Myocyte (in vitro differentiated cells): ENCODE measurements around the gene SYNDIG1. TPM values are rescaled to one million over a fixed set of nuclear protein-coding genes. Genes with fewer than 3 reads are reported as not detected.
"Not testable (repeated sequence)": the region's sequence is repeated elsewhere in the genome, so short reads cannot be mapped to it uniquely, and the experiment has no call there.

ENCODE experiments used
- DNase-seq: peaks from one replicate; pipeline ENCODE4 v3.0.0-alpha.2; 2012; ENCODE audit warnings: low read depth
- total RNA-seq: library from RNA; depleted of rRNA; stranded (reverse); fragments of >200 nt; gene quantifications from 2 replicates; pipeline ENCODE4 v1.2.3, GENCODE V29; 2014

The SYNDIG1 gene
- total RNA-seq, 1 donor from 2014 or later: not detected

DNA sequence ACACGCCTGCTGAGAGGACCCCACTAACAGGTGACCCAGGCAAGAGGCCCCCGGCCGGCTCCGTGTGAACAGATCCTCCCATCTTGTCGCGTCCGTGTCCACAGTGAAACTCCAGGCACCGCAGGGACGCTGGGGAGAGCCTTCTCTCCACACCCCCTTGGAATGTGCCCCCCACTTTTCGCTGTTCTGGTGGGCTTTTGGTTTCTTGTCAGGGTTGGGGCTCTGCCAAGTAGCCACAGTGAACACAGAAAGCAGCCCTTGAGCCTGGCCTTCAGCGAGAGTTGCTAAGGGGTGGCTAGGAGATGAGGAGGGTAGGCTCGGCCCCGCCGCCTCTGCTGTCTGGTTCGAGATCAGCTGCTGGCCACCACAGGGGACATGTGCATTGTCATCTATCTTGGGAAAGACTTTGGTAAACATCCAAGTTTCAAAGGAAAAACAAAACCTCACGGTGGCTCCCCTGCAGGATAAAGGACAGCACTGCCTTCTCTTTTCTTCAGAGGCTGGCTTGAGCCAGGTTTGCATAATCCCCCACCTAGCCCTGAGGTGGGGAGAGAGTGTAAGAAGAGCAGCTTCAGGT is 22.7 kb downstream of the SYNDIG1 start:
- DNase-seq: no peak

DNA sequence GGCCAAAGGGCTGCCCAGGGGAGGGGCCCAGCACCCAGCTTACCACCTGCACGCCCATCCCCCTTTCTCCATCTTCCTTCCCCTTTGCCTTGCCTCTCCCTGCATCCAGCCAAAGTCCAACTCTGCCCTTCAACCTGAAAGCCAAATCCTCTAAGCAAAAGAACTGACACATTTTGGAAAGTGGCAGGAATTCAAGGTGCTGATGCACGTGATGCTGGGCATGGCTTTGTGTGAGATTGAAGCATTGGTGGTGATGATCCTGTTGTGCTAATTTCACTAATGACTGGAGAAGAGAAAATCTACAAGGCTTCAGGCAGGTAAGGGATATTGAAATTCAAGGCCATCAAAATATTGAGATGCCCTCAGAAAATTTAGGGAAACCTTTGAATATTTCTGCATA is 23.3 kb downstream of the SYNDIG1 start:
- DNase-seq: no peak

DNA sequence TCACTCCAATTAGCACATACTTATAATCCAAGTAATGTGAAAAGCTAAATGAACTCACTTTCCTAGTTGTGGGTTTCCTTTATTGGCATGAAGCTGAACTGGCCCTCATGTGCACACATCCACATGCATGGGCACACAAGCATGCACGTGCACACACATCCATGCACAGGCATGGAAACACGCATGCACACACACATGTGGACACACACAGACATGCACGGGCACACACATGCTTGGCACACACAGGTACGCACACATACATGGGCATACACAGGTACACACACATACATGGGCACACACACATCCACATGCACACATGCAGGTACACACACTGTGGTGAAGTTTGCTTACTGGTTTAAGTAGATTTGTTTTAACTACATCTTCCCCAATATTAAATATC is 23.8 kb downstream of the SYNDIG1 start:
- DNase-seq: no peak

DNA sequence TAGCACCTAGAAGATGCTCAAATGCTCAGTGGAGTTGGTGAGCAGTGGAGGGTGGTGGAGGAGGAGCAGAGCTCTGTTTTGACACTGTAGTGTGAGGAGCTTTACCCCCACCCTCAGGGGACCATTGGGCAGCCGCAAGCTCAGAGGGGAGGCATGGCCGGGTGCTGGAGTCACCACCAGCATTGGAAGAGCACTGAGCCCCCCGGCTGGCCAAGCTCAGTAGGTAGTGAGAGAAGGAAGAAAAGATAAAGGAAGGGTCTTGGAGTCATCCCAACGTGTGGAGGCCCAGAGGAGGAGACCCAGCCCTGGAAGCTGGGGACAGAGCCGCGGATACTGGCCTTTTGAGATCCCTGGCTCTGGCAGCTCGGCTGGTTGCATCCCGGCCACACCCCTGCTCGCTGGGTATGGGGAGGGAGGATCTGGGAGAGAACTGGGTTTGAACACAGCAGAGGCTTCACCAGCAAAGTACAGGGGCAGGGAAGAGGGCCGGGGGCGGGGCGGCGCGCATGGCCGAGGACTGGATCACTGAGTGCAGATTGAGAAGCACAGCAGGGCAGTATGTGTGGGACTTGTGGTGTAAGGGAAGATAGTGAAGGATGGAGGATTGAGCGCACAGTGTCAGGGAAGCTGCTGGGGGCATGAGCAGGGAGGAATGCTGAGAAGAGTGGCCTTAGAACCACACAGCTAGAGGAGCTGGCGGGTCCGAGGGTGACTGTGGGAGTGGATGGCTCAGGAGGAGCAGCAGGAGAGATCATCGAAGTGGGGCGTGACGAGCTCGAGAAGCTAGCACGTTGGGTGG is 24.4 kb downstream of the SYNDIG1 start:
- DNase-seq: no peak

GRCh38 chr20:24494460-24494920 is 25.1 kb downstream of the SYNDIG1 start:
- DNase-seq: no peak

DNA sequence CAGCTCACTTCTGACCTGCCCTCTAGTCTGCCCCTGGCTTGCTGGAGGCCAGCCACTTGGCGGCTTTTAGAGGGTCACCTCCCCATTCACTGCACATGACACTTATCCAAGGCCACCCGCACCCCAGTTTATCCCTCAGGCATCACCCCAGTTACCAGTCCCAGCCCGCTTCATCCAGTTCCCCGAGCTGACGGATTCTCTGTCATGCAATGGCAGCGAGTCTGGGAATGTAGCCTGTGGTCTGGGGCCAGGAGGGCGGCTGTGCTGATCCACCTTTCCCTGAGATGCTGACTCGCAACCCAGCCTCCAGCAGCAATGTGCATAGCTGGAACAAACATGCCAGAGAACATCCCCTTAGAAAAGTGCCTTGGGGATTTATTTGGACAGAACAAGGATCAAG is 25.8 kb downstream of the SYNDIG1 start:
- no peak for DNase-seq

DNA sequence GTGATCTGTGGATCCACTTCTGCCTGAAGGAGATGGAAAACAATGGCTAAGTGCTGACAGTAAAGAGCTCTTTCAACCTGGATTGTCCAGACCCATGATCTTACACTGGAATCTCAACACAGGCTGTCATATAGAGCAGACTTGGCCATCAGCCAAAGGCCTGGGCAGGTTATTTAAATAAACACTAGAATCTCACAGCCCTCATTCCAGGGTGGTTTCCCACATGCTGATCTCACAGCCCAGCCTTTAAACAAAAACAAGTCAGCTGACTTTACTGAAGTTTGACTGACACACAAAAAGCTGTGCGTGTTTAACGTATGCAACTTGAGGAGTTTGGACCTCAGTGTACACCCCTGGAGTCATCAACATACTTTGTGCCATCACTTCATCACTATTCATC is 28.4 kb downstream of the SYNDIG1 start:
- no peak for DNase-seq

- DNase-seq: no peak
Observed at GRCh38 chr20:24498641-24499040, 29.2 kb downstream of the SYNDIG1 start.

DNA sequence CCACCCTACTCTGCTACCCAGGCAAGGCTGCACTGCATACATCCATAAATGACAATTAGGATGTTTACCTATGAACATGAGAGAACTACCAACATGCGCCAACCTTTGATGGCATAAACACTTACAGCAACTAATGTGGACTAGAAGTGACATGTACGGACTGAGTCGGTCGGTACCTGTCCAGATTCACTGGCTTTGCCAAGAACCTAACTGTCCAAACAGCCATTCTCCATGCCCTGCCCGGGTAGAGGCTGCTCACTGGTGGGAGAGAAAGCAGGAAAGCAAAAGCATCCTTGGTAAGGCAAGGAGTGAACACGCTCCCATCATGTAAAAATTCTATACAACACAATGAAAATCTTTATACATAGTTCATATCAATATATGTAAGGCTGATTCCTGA is 30.0 kb downstream of the SYNDIG1 start:
- DNase-seq: no peak

- DNase-seq: peak; percentile 1
Observed at GRCh38 chr20:24501764-24502556, 32.5 kb downstream of the SYNDIG1 start.

GRCh38 chr20:24502661-24503060 is 33.2 kb downstream of the SYNDIG1 start:
- no peak for DNase-seq

DNA sequence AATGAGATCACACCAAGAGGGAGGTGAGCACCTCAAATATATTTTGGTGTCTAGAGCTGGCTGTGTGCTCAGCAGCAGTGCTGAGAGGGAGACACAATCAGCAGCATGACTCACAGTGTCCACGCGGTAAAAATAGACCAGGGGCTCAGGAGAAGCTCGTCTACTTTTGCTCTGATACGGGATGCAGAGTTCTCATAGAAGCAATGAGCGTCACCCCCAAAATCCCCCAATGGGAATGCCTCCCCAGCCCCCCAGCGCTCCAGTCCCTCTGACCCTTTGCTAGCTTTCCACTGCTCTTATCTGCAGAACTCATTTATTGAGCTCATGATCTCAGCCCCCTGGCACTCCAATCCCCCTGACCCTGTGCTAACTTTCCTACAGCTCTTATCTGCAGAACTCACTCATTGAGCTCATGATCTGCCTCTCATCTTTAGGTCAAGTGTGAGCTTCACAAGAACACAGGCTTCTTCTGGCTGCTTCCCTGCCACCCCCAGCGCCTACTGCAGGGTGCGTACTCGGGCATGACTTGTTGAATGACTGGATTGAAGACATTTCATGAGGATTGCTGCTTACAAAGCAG is 34.0 kb downstream of the SYNDIG1 start:
- DNase-seq: peak; percentile 3

- DNase-seq: no peak
Observed at GRCh38 chr20:24504331-24505285, 35.2 kb downstream of the SYNDIG1 start.

- DNase-seq: no peak
Observed at GRCh38 chr20:24506146-24506545, 36.7 kb downstream of the SYNDIG1 start.

DNA sequence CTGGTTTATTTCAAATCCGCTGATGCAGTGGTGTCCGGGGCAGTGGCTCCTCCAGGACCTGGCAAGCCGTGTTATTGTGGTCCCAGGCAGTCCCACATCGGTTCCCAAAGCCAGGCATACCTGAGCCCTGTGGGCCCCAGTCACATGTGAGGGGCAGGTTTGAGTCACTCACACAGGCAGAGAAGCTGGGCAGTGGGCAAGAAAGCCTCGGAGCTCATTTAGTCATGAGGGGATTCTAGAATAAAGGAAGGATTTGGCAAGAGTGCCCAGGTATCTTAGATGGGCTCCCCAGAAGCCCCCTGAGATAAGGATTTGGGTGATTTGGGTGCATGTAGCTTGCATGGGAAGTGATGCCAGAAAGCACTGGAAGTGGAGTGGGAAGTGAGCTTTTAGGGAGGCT is 37.3 kb downstream of the SYNDIG1 start:
- DNase-seq: no peak

GRCh38 chr20:24507182-24507853 is 37.9 kb downstream of the SYNDIG1 start:
- no peak for DNase-seq

GRCh38 chr20:24512441-24512840 is 43.0 kb downstream of the SYNDIG1 start:
- not testable (repeated sequence) for DNase-seq

GRCh38 chr20:24518515-24518914 is 49.1 kb downstream of the SYNDIG1 start:
- no peak for DNase-seq

GRCh38 chr20:24519476-24519875 is 50.0 kb downstream of the SYNDIG1 start:
- DNase-seq: no peak

DNA sequence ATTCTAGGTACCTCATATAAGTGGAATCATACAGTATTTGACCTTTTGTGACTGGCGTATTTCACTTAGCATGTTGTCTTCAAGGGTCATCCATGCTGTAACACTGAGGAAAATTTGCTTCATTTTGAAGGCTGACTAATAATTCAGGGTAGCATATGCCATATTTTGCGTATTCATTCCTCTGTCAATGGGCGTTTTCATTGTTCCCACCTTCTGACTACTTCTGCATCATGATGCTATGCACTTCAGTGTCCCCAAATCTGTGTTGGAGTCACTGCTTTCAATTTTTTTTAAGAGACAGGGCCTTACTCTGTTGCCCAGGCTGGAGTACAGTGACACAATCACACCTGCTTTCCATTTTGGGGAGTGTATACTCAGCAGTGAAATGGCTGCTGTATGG is 51.6 kb downstream of the SYNDIG1 start:
- DNase-seq: no peak
